GM23248 (cell line): ENCODE results near the gene TPGS1.

Source experiments
- EZH2 ChIP-seq: fragments of 200-600 bp; sonication (generic); IDR thresholded peaks from 2 replicates; pipeline ENCODE4 v1.6.1; 2018; ENCODE audit warnings: antibody characterized with exemption, mild to moderate bottlenecking; ENCODE audit not compliant: insufficient read depth, poor library complexity, severe bottlenecking
- EZH2phosphoT487 ChIP-seq: fragments of 200-600 bp; sonication (generic); IDR thresholded peaks from 2 replicates; pipeline ENCODE4 v1.6.1; 2018; ENCODE audit warnings: antibody characterized with exemption, moderate library complexity, mild to moderate bottlenecking, low read depth; ENCODE audit not compliant: insufficient read depth

DNA sequence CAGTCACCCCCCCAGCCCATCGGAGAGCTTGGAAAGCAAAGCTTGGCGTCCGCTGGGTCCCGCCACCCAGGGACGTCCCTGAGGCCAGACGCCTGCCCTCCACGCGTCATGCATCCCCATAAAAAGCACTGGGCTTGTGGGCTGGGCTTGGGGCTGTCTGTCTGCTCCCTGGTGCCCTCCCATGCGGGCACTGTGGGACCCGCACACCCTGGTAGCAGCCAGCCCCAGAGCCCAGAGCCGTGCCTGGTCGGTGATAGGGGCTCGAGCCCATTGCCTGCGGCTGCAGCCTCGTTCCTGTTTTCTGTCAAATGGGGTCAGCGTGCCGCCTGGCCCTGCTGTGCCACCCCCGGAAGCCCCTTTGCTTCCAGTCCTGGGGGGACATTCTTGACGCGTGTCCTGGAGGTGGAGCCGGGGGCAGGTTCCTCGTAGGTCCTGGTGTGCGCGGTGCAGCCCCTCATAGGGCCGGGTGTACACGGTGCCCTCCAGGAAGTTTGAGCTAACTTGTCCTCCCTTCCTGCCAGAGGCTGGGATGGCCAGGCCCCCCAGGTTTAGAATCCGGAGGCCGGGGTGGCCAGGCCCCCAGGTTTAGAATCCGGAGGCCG is 32.2 kb downstream of the TPGS1 start:
- TF ChIP-seq EZH2 = no peak
- no peak for TF ChIP-seq EZH2phosphoT487
